DOHH2 (cell line): ENCODE measurements around the gene CAB39L.

Experiments used
- CTCF ChIP-seq: fragments of 200-600 bp; sonication (generic); IDR thresholded peaks from one replicate; pipeline ENCODE4 v1.5.1; 2014; ENCODE audit warnings: antibody characterized with exemption, mild to moderate bottlenecking, low read depth, low read length; ENCODE audit not compliant: poor library complexity, severe bottlenecking
- EZH2phosphoT487 ChIP-seq: fragments of 200-600 bp; sonication (generic); IDR thresholded peaks from 2 replicates; pipeline ENCODE4 v1.6.1; 2017; ENCODE audit warnings: borderline replicate concordance, mild to moderate bottlenecking, antibody characterized with exemption, low read length, moderate library complexity, mixed read lengths

DNA sequence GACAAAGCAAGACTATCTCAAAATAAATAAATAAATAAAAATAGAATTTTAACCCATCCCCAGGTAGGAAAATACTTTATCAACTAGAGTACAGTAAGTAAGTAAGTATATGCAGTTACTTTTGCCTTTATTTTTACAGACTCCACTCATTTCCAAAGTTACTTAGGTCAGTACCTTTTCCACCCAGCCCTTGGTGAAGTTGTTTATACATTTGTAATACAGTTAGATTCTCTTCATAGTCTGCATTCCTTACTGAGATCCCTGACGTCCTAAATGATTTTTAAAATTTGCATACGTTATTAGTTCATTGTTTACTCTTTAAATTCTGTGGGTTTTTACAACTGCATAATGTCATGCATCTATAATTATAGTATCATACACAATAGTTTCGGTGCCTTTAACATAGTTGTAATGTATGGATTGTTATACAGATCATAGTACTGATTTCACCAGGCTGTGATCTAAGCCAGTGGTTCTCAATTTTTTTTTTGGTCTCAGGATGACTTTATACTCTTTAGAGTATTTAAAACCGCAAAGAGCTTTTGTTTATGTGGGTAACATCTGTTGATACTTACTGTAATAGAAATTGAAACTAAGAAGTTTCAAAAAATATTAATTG, 10.6 kb upstream of the CAB39L start:
- TF ChIP-seq CTCF (no peak), EZH2phosphoT487 (no peak)
